Measurements from ENCODE around the gene VSTM2L.

Gene VSTM2L

GRCh38 chr20:37871751-37872150 lies 31.2 kb upstream of the VSTM2L start:
- DNase-seq (ENCODE audit: low read depth, low spot score), result no peak
- POLR2A ChIA-PET, result no interaction called here
- no peak overlapping the region for H3K4me3 ChIP-seq (ENCODE audit: low read depth, low read length)
- CTCF ChIA-PET, result no interaction called here
- TF ChIP-seq, protein P1, sequence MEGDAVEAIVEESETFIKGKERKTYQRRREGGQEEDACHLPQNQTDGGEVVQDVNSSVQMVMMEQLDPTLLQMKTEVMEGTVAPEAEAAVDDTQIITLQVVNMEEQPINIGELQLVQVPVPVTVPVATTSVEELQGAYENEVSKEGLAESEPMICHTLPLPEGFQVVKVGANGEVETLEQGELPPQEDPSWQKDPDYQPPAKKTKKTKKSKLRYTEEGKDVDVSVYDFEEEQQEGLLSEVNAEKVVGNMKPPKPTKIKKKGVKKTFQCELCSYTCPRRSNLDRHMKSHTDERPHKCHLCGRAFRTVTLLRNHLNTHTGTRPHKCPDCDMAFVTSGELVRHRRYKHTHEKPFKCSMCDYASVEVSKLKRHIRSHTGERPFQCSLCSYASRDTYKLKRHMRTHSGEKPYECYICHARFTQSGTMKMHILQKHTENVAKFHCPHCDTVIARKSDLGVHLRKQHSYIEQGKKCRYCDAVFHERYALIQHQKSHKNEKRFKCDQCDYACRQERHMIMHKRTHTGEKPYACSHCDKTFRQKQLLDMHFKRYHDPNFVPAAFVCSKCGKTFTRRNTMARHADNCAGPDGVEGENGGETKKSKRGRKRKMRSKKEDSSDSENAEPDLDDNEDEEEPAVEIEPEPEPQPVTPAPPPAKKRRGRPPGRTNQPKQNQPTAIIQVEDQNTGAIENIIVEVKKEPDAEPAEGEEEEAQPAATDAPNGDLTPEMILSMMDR (IDR thresholded peaks at IDR 0.05; ENCODE audit: insufficient read depth, low read length, missing control alignments), result no peak

- POLR2A ChIA-PET, result no interaction called here
- CTCF ChIA-PET, result no interaction called here
- DNase-seq (ENCODE audit: low read depth, low spot score), result no peak
These were observed 30.8 kb upstream of the VSTM2L start for GRCh38 chr20:37872161-37872560.

DNA sequence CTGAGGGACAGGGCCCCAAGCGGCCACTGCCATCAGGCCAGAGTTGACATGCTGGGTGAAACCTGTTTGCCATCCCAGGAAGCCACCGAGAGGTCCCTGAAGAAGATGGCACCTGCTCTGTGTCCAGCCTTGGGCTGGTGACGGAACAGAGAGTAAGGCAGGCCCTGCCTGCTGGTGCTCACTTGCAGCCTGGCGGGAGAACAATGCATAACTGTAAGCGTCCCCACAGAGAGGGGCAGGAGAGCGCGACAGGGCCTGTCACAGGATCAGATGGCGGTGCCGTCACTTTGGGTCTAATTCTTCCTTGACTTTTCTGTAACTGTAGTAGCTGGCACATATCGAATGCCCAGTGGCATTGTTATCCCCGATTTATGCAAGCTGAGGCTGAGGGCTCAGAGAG lies 29.0 kb upstream of the VSTM2L start:
- POLR2A ChIA-PET, result no interaction called here
- TF ChIP-seq, protein P1 (IDR thresholded peaks at IDR 0.05; ENCODE audit: insufficient read depth, low read length, missing control alignments), result no peak

More at GRCh38 chr20:37872161-37872560, 30.8 kb upstream of the VSTM2L start:
- H3K4me3 ChIP-seq (ENCODE audit: low read depth, low read length), result no peak overlapping the region
- TF ChIP-seq, protein P1 (IDR thresholded peaks at IDR 0.05; ENCODE audit: insufficient read depth, low read length, missing control alignments), result no peak

DNA sequence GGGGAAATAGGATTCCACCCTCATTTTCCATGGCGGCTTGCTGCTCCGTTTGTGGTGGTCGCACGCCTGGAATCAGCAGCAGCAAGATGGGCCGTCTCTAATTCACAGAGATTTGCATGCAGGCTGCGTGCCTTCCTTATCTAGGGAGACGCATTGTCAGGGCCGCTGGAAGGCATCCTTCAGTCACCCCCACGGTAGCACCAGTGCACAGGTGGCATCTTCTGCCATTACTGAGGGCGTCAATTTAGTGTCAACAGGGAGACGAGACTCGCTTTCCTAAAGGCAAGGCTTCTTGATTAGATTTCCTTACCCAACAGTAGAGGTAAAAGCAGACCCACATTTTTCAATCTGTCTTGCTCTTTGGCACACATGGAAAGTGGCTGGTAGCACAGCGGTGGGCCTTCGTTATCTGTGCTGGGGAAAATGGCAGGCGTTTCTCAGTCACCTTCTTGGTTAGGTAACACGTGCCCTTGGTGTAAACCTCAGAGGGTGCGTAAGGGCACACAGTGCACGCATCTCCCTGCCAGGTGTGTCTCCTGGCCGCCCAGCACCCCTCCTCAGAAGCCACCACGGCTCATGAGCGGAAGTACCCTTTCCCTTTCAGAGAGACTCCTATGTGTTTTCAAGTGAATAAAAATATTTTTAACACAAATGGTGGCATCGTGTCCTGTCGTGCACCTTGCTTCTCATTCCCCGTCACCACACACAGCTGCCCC lies 27.3 kb upstream of the VSTM2L start:
- no peak for DNase-seq (ENCODE audit: low read depth, low spot score)
- CTCF ChIA-PET, result no interaction called here
- TF ChIP-seq, protein P1 (IDR thresholded peaks at IDR 0.05; ENCODE audit: insufficient read depth, low read length, missing control alignments), result no peak
- H3K4me3 ChIP-seq (ENCODE audit: low read depth, low read length), result no peak overlapping the region
- POLR2A ChIA-PET, result no interaction called here

More for the DNA sequence above, 29.0 kb upstream of the VSTM2L start:
- DNase-seq (ENCODE audit: low read depth, low spot score), result no peak
- CTCF ChIA-PET, result no interaction called here
- H3K4me3 ChIP-seq (ENCODE audit: low read depth, low read length), result no peak overlapping the region

DNA sequence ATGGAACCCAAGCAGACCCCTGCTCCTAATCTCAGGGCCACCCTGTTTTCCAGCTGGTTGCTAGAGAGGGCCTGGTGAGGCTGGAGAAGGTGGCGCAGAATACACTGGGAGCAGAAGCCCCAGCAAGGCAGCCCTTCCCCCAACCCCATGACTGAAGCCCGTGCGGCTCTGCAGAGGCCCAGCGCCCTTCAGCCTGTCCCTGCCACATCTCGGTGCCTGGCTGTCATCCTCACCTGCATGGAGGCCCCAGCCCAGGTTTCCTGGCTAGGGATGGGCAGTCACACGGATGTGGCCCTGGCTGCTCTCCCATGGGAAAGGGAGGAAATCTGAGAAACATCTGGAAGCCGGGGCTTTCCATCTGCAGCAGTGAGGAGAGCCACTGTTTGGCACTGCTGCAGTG lies 26.1 kb upstream of the VSTM2L start:
- DNase-seq (ENCODE audit: low read depth, low spot score), result no peak
- ChIA-PET POLR2A (no interaction called here), CTCF (no interaction called here)
- H3K4me3 ChIP-seq (ENCODE audit: low read depth, low read length), result no peak overlapping the region
- TF ChIP-seq, protein P1 (IDR thresholded peaks at IDR 0.05; ENCODE audit: insufficient read depth, low read length, missing control alignments), result no peak

DNA sequence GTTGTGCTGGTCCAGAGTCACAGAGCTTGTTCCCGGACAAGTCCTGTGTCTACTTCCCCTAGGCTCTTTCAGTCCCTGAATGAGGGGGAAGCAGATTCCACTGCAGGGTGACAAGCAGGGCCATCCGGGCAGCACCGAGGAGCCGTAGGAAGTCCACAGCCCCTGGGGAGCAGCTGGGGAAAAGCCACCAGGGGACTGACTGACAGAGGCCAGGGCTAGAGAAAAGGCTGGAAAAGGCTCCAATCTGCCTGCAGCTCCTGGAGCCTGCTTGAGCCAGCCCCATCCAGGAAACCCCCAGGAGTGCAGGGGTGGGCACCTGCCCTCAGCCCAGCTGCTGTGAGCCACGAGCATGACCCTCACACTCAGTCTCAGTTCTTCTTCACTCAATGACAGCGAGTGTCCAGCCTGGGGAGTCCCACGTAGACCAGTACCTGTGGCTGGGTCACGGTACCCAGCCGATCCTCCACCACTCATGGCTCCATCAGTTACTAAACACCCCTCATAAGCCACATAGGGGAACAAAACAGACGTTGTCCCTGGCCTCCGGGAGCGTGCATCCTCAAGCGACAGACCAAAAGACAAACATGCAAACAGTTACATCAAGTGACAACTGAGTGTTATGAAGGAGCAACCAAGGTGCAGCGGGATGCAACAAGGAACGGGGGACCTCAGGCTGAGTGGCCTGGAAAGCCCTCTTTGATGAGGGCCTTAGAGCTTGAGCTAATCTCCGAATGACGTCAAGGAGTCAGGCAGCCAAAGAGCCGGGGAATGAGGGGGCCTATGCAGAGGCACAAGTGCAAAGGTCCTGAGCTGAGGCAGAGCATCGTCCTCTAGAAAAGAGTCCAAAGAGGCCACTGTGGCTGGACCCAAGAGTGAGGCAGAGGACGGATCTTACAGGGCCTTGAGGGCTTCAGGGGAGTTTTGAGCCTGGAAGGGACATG lies 24.8 kb upstream of the VSTM2L start:
- TF ChIP-seq, protein P1 (IDR thresholded peaks at IDR 0.05; ENCODE audit: insufficient read depth, low read length, missing control alignments), result no peak
- ChIA-PET CTCF (no interaction called here), POLR2A (no interaction called here)
- DNase-seq (ENCODE audit: low read depth, low spot score), result no peak
- H3K4me3 ChIP-seq (ENCODE audit: low read depth, low read length), result no peak overlapping the region
